ENCODE results near the gene UGT1A8.
A peak's percentile ranks its signal among the peaks of the same experiment; 100 is the strongest.

- TF ChIP-seq CTCF (IDR thresholded peaks at IDR 0.05 in 2 of 3, conservative IDR thresholded peaks at IDR 0.05 in 1 of 3; ENCODE audit: borderline replicate concordance in 1 of 3, insufficient read depth in 1 of 3, low read depth in 2 of 3, low read length in 2 of 3) = peak in 2 of 3 experiments; percentile 24 to 30; a peak in 3 of 6 replicates
- TF ChIP-seq POLR2AphosphoS5 (IDR thresholded peaks at IDR 0.05; ENCODE audit: low read depth, low read length) = no peak
- no peak for TF ChIP-seq EZH2 (IDR thresholded peaks at IDR 0.05)
Observed at GRCh38 chr2:233807215-233807865, 189.9 kb downstream of the UGT1A8 start.
